GM18870 (cell line): ENCODE measurements around the gene IFT52.
"Not testable (repeated sequence)": the region's sequence is repeated elsewhere in the genome, so short reads cannot be mapped to it uniquely, and the experiment has no call there.

Experiments
- ATAC-seq: cut with Tn5 transposase; IDR thresholded peaks from one replicate; pipeline ENCODE4 v1.9.1; 2021; ENCODE audit warnings: moderate library complexity; ENCODE audit not compliant: unreplicated experiment

The IFT52 gene

DNA sequence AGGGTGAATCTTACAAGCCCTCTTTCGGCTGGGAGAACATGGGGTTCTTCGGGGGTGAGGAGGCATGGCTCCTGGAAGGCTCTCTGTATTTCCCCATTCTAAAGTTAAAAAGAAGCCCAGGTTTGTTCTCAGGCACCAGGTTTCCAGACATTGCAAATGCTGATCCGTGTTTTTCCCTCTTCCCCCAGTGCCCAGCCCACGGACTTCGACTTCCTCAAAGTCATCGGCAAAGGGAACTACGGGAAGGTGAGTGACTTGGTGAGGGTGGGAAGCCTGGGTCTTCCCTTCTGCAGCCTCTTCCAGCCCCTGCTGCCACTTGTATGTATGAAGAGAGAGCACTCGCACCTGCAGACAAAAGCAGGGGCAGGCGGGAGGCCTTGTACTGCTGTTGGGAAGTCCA, 23.3 kb upstream of the IFT52 start:
- ATAC-seq = no peak

DNA sequence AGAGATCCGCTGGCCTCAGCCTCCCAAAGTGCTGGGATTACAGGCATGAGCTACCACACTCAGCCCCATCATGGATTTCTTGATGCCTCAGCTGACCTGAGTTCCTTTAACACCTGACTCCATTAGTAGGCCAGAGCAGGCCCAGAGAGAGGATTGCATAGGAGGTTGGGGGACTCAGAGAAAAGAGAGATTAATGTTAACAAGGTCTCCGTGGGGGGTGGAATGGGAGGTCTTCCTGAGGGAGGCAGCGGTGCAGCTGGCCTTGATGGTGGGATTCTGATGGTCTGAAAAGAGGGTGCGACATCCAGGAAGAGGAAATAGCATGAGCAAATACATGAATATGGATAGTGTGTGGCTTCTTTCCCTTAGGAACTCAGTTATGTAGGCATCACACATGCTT, 22.0 kb upstream of the IFT52 start:
- ATAC-seq = no peak

DNA sequence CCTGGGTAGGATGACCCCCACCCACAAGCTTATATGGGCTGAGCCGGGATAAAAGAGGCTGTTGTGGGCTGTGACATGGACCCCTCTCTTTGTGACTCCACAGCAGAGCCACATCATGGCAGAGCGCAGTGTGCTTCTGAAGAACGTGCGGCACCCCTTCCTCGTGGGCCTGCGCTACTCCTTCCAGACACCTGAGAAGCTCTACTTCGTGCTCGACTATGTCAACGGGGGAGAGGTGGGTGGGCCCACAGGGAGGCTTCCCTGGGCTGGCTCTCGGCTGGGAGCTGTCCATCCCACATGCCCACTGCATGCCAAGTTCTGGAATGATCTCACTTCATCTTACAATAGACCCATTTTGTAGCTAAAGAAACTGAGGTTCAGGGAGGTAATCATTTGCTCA, 21.5 kb upstream of the IFT52 start:
- ATAC-seq = no peak

DNA sequence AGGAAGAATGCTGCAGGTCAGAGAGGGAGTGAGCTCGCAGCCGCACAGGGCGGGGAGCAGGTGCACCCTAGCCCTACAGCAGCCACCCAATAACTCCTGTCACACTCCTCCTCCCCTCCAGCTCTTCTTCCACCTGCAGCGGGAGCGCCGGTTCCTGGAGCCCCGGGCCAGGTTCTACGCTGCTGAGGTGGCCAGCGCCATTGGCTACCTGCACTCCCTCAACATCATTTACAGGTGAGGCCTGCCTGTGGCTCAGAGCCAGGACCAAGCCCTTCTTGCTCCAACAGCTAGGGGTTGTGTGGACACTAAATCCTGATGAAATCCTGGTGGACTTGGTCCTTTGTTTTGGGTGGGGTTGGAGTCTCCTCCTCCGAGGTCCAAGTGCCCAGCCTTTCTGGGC, 20.2 kb upstream of the IFT52 start:
- no peak for ATAC-seq

DNA sequence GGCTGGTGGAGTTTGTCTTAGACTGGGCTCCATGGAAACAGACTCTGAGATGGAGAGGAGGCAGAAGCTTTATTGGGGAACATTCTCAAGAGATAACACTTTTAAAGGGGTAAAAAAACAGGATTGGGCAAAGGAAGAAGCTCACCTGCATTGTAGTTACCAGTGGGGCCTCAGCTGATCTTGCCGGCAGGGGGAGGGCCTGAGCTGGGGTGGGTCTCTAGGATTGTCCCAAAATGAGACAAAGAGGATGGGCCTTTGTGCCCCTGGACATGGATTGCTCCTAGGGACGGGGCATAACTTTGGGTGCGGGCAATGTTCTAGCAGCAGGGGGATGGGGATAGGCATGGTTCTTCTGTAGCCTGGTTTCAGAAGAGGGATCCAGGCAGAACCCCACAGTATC, 19.4 kb upstream of the IFT52 start:
- ATAC-seq = no peak

DNA sequence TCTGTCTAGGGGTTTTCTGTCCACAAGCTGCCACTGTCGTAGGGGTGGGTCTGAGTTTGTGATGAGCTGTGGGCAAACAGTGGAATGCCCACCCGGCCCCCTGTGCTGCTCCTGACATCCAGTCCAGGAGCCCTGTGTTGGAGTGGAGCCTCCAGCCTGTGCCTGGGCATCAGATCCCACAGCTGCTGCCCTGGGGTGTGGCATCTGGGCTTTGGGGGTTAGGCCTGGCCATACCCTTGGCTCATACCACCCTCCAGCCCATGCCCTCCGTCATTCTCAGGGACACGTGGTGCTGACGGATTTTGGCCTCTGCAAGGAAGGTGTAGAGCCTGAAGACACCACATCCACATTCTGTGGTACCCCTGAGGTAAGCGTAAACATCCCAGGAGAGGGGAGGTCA, 19.0 kb upstream of the IFT52 start:
- no peak for ATAC-seq

DNA sequence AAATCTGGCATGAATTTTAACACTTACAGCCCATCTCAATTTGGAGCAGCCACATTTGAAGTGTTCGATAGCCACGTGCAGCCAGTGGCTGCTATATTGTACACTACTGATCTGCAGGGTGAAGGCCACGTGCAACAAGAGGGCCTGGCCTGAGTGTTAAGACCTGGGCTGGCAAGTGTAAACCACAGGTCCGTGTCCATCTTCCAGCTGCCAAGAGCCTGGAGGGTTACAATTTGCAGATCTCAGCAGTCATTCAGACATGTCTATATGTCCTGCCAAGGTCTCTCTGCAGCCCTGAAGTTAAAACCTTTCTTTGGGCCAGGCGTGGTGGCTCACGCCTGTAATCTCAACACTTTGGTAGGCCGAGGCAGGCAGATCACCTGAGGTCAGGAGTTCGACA, 17.8 kb upstream of the IFT52 start:
- no peak for ATAC-seq

DNA sequence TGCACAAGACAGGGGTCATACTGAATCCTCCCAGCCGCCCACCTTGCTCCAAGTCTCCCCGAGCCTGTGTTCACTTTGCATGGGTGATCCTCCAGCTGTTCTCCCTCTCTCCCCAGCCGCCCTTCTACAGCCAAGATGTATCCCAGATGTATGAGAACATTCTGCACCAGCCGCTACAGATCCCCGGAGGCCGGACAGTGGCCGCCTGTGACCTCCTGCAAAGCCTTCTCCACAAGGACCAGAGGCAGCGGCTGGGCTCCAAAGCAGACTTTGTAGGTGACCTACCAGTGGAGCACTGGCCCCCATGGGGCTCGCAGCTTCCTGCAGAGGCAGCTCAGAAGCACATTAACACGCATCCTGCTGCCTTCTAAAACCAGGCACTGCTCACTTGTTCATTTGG, 14.6 kb upstream of the IFT52 start:
- ATAC-seq = no peak

DNA sequence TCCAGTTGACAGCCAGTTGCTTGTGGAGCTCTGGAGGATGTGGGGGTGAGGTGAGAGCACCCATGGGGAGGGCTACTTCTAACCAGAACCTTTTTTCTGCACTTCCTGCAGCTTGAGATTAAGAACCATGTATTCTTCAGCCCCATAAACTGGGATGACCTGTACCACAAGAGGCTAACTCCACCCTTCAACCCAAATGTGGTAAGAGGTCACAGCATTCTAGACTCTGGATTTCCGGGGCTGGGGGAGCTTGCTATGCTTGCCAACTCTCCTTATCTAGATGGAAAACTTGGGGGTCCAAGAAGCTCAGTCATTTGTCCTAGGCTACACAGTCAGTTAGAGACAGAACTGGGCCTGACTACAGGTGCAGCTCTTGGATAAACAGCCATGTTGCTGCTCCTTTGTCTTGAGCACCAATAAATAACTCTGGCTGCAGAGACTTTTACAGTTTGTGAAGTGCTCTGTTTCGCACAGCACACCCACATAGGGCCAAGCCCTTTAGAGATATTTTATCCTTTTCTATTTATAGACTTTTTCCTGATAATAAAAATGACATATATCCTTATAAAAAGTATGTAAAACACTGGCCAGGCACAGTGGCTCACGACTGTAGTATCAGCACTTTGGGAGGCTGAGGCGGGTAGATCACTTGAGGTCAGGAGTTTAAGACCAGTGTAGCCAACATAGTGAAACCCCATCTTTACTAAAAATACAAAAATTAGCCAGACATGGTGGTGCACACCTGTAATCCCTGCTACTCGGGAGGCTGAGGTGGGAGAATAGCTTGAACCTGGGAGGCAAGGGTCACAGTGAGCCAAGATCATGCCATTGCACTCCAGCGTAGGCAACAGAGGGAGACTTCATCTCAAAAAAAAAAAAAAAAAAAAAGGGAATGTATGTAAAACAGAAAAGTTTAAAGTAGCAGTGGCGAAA, 10.6 kb upstream of the IFT52 start:
- ATAC-seq = no peak

DNA sequence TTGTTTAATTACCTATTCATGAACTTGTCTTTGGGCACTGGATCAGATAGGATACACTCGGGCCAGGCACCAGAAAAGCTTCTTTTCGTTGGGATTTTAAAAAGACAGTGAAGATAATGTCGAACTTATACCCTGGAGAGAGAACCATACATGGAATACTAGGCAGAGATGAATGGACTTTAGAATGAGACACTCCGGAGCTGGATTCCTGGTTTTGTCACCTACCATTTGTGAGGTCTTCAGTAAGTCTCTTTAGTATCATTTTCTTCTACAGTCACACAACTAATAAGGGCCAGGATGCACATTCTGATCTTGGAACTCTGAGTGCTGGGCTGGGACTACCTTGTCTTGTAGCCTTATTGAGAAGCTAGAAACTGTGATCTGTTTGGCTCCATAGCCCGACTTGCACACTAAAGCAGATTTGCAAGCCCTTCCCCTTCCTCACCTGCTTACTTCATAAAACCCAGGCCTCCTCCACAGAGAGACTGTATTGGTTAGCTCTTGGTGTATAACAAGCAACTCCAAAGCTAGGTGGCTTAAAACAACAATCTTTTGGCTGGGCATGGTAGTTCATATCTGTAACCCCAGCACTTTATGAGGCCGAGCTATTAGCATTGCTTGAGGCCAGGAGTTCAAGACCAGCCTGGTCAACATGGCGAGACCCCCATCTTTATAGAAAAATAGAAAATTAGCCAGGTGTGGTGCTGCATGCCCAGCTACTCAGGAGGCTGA, 7.4 kb upstream of the IFT52 start:
- no peak for ATAC-seq

DNA sequence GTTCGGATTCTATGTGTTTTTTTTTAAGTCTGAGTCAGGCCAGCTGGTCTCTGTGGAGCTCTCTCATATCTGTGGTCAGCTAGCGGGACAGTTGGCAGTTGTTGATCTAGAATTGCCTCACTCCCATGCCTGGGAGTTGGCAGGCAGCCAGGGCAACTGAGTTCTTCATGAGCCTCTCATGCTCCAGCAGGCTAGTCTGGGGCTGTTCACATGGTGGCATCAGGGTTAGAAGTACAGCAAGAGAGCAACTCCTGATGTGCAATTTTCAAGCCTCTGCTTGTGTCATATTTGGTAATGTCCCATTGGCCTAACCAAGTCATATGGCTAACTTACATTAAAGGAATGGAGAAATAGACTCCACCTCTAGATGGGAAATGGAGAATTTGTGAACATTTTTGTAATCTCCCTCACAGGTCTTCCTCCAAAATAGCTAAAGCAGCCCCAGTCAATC, 6.7 kb upstream of the IFT52 start:
- ATAC-seq = no peak

DNA sequence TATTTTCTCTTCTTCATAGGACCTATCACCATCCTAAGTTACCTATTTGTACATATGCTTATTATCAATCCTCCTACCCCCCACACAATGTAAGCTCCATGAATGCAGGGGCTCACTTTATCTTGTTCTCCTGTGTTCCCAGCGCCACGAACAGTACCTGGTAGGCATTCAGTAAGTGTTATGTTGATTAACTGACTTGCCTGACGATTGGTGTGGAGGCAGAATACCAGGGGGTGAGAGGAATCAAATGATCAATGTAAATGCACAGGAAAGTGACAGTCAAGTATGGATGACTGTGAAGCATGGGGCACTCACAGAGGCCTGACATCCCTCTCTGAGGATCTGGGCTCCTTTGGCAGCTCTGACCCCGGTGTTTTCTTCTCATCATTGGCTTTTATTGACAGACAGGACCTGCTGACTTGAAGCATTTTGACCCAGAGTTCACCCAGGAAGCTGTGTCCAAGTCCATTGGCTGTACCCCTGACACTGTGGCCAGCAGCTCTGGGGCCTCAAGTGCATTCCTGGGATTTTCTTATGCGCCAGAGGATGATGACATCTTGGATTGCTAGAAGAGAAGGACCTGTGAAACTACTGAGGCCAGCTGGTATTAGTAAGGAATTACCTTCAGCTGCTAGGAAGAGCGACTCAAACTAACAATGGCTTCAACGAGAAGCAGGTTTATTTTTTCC, 6.1 kb upstream of the IFT52 start:
- no peak for ATAC-seq

DNA sequence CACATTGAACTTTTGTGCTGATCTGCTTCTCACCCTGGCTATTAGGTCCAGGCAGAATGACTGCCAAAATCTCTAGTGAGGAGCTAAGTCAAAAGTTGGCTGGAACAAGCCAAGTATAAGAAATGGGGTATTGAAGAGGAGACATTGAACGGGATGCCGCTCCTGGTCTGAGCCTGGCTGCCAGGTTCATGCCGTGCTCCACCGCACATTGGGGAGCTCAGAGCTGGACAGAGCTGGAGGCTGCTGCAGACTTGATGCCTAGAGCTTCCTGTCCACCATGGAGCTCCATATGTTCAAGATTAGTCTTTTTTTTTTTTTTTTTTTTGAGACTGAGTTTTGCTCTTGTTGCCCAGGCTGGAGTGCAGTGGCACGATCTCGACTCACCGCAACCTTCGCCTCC, 4.1 kb upstream of the IFT52 start:
- ATAC-seq = no peak

DNA sequence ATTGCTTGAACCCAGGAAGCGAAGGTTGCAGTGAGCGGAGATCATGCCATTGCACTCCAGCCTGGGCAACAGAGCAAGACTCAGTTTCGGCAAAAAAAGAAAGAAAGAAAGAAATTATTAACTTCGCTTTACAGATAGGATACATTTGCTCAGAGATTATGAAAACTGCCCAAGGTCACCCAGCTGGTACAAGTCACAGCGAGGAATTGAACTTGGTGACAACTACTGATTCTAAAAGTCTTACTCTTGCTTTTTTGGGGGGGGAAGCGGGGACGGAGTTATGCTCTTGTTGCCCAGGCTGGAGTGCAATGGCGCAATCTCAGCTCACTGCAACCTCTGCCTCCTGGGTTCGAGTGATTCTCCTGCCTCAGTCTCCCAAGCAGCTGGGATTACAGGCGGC, 2.2 kb upstream of the IFT52 start:
- ATAC-seq = not testable (repeated sequence)

DNA sequence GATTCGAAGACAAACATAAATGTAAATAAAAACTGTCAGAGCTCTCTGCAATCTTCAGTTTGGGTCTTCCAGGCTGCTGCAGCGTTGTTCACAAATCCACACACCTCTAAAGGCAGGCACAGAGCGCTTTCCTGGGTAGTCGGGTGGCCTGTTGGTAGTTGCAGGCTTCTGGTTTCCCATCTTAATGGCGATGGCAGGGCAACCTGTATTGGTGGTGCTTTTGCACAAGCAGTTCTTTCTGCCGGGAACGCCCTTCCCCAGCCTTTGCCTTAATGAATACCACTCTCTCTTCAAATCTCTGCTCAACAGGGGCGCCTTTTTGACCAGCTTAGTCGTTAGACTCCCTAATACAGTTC, 723 bp upstream of the IFT52 start:
- no peak for ATAC-seq

DNA sequence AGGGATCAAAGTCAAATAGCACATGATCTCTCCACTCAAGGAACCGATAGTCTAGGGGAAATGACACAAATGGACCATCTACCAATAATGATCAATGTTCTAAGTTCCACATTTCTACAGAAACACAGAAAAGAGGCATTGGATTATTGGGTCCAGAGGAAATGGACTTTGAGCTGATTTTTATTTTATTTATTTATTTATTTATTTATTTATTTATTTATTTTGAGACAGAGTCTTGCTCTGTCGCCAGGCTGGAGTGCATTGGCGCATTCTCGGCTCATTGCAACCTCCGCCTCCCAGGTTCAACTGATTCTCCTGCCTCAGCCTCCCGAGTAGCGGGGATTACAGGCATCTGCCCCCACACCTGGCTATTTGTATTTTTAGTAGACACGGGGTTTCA, 11.2 kb downstream of the IFT52 start:
- ATAC-seq = not testable (repeated sequence)

DNA sequence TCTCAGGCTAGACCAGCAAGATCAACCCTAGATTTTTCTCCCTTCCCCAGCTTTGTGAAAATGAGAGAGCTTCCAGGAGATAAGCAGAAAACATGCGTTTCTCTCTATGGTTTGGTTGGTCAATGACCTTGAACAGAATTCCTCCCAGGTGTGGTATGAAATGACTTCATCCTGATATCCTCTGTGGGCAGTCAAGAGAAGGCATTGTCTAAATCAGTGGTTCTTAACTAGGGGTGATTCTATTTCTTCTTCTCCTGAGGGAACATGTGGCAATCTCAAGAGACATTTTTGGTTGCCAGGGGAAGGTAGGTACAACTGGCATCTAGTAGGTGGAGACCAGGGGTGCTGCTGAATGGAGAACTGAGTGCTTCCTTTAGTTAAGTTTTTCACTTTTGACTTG, 12.4 kb downstream of the IFT52 start:
- ATAC-seq = no peak

DNA sequence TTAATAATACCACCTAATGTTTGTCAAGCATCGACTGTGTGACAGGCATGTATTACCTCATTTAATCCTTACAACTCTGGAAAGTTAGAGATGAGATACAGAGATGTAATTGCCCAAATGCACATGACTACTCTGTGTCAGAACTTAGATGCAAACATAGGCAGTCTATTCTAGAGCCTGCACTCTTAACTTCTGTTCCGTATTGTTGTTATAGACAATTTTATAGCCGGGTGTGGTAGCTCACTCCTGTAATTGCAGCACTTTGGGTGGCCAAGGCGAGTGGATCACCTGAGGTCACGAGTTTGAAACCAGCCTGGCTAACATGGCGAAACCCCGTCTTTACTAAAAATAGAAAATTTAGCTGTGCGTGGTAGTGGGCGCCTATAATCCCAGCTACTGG, 15.0 kb downstream of the IFT52 start:
- no peak for ATAC-seq

DNA sequence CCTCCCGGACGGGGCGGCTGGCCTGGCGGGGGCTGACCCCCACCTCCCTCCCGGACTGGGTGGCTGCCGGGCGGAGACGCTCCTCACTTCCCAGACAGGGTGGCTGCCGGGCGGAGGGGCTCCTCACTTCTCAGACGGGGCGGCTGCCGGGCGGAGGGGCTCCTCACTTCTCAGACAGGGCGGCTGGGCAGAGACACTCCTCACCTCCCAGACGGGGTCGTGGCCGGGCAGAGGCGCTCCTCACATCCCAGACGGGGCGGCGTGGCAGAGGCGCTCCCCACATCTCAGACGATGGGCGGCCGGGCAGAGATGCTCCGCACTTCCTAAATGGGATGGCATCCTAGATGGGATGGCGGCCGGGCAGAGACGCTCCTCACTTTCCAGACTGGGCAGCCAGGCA, 16.5 kb downstream of the IFT52 start:
- ATAC-seq = not testable (repeated sequence)

DNA sequence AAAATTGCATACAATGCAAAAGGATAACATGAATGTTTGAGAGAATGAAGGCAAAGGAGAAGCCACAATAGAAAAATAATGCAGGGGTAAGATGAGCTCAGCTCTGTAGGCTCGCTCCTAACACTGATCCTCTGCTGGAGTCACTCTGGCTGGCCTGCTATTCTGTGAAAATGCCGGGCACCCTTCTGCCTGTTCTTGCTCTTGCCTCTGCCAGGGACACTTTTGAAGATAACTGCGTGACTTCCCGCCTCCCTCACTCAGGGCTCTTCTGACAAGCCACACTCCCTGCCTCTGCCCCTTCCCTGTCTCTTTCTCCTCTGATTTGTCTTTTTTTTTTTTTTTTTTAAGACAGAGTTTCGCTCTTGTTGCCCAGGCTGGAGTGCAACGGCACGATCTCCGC, 40.9 kb downstream of the IFT52 start:
- no peak for ATAC-seq

DNA sequence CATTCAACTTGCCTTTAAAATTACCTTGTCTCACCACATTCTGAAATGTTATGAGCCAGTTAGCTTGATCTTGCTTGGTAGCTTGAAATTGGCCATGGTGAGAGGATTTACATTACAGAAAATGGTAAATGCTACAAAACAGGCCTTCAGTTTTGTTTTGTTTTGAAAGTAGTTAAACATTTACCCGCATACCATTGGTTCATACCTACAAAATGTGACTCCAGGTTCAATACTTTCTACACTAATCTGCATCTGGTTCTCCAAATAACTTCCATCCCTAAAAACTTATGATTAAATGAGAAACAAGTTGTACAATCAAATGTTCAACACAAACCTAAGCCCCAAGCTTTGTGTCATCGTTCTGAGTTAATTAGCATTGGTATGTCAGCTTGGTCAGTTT, 45.7 kb downstream of the IFT52 start:
- ATAC-seq = no peak

DNA sequence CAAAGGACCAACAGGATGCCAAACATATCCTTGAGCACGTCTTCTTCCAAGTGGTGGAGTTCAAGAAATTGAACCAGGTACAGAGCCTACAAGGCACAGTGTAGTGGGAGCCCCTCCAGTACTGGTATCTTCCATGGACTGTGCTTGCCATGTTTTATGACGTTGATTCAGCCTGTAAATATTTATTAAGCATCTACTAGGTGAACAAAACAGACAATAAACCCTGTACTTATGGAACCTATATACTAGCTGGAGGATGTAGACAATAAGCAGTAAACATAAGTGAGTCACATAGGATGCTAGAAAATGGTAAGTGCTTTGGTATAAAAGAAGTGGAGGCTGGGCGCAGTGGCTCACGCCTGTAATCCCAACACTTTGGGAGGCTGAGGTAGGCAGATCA, 51.8 kb downstream of the IFT52 start:
- ATAC-seq = no peak
